ENCODE data around the gene ANKS1B. TPM values are rescaled to one million over a fixed set of nuclear protein-coding genes. Genes with fewer than 3 reads are reported as not detected.
"Not testable (repeated sequence)": the region's sequence is repeated elsewhere in the genome, so short reads cannot be mapped to it uniquely, and the experiment has no call there.

The ANKS1B gene
- total RNA-seq, 1 donor from 2014 or later: 1.2 TPM

GRCh38 chr12:99284161-99284560 lies 700.6 kb downstream of the ANKS1B start:
- intact Hi-C loops (cut with micrococcal nuclease): no loop called here

GRCh38 chr12:99282624-99283023 lies 702.1 kb downstream of the ANKS1B start:
- intact Hi-C loops (cut with micrococcal nuclease): no loop called here

- intact Hi-C loops (cut with micrococcal nuclease): no loop called here
These were observed 702.6 kb downstream of the ANKS1B start for GRCh38 chr12:99282086-99282485.

GRCh38 chr12:99281277-99281676 lies 703.5 kb downstream of the ANKS1B start:
- intact Hi-C loops (cut with micrococcal nuclease): no loop called here

GRCh38 chr12:99278899-99279298 lies 705.8 kb downstream of the ANKS1B start:
- intact Hi-C loops (cut with micrococcal nuclease): no loop called here

GRCh38 chr12:99277591-99278379 lies 707.0 kb downstream of the ANKS1B start:
- intact Hi-C loops (cut with micrococcal nuclease): no loop called here

GRCh38 chr12:99271071-99271470 lies 713.7 kb downstream of the ANKS1B start:
- intact Hi-C loops (cut with micrococcal nuclease): no loop called here

GRCh38 chr12:99267038-99267437 lies 717.7 kb downstream of the ANKS1B start:
- intact Hi-C loops (cut with micrococcal nuclease): no loop called here

GRCh38 chr12:99265648-99266047 lies 719.1 kb downstream of the ANKS1B start:
- intact Hi-C loops (cut with micrococcal nuclease): no loop called here

GRCh38 chr12:99261256-99261655 lies 723.5 kb downstream of the ANKS1B start:
- intact Hi-C loops (cut with micrococcal nuclease): no loop called here

- intact Hi-C loops (cut with micrococcal nuclease): no loop called here
These were observed 724.2 kb downstream of the ANKS1B start for GRCh38 chr12:99260456-99260996.

- intact Hi-C loops (cut with micrococcal nuclease): no loop called here
These were observed 725.4 kb downstream of the ANKS1B start for GRCh38 chr12:99259040-99259934.

- intact Hi-C loops (cut with micrococcal nuclease): no loop called here
These were observed 727.1 kb downstream of the ANKS1B start for GRCh38 chr12:99257672-99258071.

GRCh38 chr12:99253068-99253467 lies 731.7 kb downstream of the ANKS1B start:
- intact Hi-C loops (cut with micrococcal nuclease): no loop called here

GRCh38 chr12:99250091-99250490 lies 734.6 kb downstream of the ANKS1B start:
- intact Hi-C loops (cut with micrococcal nuclease): no loop called here

- intact Hi-C loops (cut with micrococcal nuclease): no loop called here
These were observed 735.2 kb downstream of the ANKS1B start for GRCh38 chr12:99249543-99249942.

- intact Hi-C loops (cut with micrococcal nuclease): not testable (repeated sequence)
These were observed 746.7 kb downstream of the ANKS1B start for GRCh38 chr12:99237907-99238538.

- intact Hi-C loops (cut with micrococcal nuclease): no loop called here
These were observed 749.4 kb downstream of the ANKS1B start for GRCh38 chr12:99235381-99235780.

- intact Hi-C loops (cut with micrococcal nuclease): no loop called here
These were observed 750.0 kb downstream of the ANKS1B start for GRCh38 chr12:99234702-99235101.

GRCh38 chr12:99232324-99232723 lies 752.4 kb downstream of the ANKS1B start:
- intact Hi-C loops (cut with micrococcal nuclease): no loop called here

GRCh38 chr12:99231031-99231430 lies 753.7 kb downstream of the ANKS1B start:
- intact Hi-C loops (cut with micrococcal nuclease): no loop called here

- intact Hi-C loops (cut with micrococcal nuclease): no loop called here
These were observed 760.5 kb downstream of the ANKS1B start for GRCh38 chr12:99224237-99224636.
